Astrocyte (in vitro differentiated cells and primary cell): ENCODE data around the gene SRCIN1. TPM values are rescaled to one million over a fixed set of nuclear protein-coding genes. Genes with fewer than 3 reads are reported as not detected.

ENCODE experiments used
- DNase-seq: peaks from one replicate; pipeline ENCODE4 v3.0.0-alpha.2; 2010; ENCODE audit warnings: low read depth
- FAIRE-seq: peaks from 2 replicates; lab custom pipeline; 2011; peaks lifted over from hg19 to GRCh38; lab: Jason Lieb, UNC
- H2AFZ ChIP-seq: 2 replicates; pipeline ENCODE4 v1.6.0; 2012; ENCODE audit warnings: low read depth, low read length, inconsistent platforms
- H3K27ac ChIP-seq: 2 replicates; pipeline ENCODE4 v1.5.1; 2011; ENCODE audit warnings: low read depth, low read length, inconsistent platforms
- H3K27me3 ChIP-seq: 2 replicates; pipeline ENCODE4 v1.6.0; 2011; ENCODE audit warnings: low read length, inconsistent platforms; ENCODE audit not compliant: insufficient read depth
- H3K36me3 ChIP-seq: 2 replicates; pipeline ENCODE4 v1.5.1; 2011; ENCODE audit warnings: low read length, inconsistent platforms; ENCODE audit not compliant: insufficient read depth
- H3K4me1 ChIP-seq: 2 replicates; pipeline ENCODE4 v1.5.1; 2011; ENCODE audit warnings: low read length, inconsistent platforms; ENCODE audit not compliant: insufficient read depth
- H3K4me2 ChIP-seq: 2 replicates; pipeline ENCODE4 v1.6.0; 2012; ENCODE audit warnings: low read length, inconsistent platforms
- H3K4me3 ChIP-seq: 2 replicates; pipeline ENCODE4 v1.5.1; 2011; ENCODE audit warnings: low read depth, mild to moderate bottlenecking, low read length, inconsistent platforms; ENCODE audit not compliant: insufficient read depth
- H3K79me2 ChIP-seq: 2 replicates; pipeline ENCODE4 v1.6.0; 2012; ENCODE audit warnings: mild to moderate bottlenecking, low read length, inconsistent platforms; ENCODE audit not compliant: insufficient read depth
- H3K9ac ChIP-seq: 2 replicates; pipeline ENCODE4 v1.6.0; 2012; ENCODE audit warnings: mild to moderate bottlenecking, low read length, inconsistent platforms
- H3K9me3 ChIP-seq: 2 replicates; pipeline ENCODE4 v1.5.1; 2012; ENCODE audit warnings: low read depth, mild to moderate bottlenecking, low read length, inconsistent platforms; ENCODE audit not compliant: insufficient read depth
- H4K20me1 ChIP-seq: 2 replicates; pipeline ENCODE4 v1.6.0; 2012; ENCODE audit warnings: low read length, inconsistent platforms; ENCODE audit not compliant: insufficient read depth
- H3K27ac Mint-ChIP-seq: one replicate; pipeline ENCODE4 v1.8.0; 2021; ENCODE audit warnings: mild to moderate bottlenecking, mixed read lengths; ENCODE audit not compliant: unreplicated experiment
- H3K27me3 Mint-ChIP-seq: one replicate; pipeline ENCODE4 v1.8.0; 2021; ENCODE audit warnings: low read depth, mixed read lengths; ENCODE audit not compliant: unreplicated experiment
- H3K36me3 Mint-ChIP-seq: one replicate; pipeline ENCODE4 v1.8.0; 2021; ENCODE audit warnings: low read depth, mixed read lengths; ENCODE audit not compliant: unreplicated experiment
- H3K4me1 Mint-ChIP-seq: one replicate; pipeline ENCODE4 v1.8.0; 2021; ENCODE audit warnings: low read depth, mixed read lengths; ENCODE audit not compliant: unreplicated experiment
- H3K4me3 Mint-ChIP-seq: one replicate; pipeline ENCODE4 v1.8.0; 2021; ENCODE audit warnings: mild to moderate bottlenecking, moderate library complexity, mixed read lengths; ENCODE audit not compliant: unreplicated experiment
- H3K9me3 Mint-ChIP-seq: one replicate; pipeline ENCODE4 v1.8.0; 2021; ENCODE audit warnings: mild to moderate bottlenecking, mixed read lengths; ENCODE audit not compliant: unreplicated experiment
- EZH2 ChIP-seq: IDR thresholded peaks from 2 replicates; pipeline ENCODE4 v1.6.1; 2012; ENCODE audit warnings: mild to moderate bottlenecking, low read length, inconsistent platforms; ENCODE audit not compliant: insufficient read depth
- total RNA-seq: library from RNA; stranded (reverse); gene quantifications from 2 replicates; pipeline ENCODE4 v1.2.1, GENCODE V29; 2021
- TF ChIP-seq, protein P1 (sequence below): IDR thresholded peaks from 2 replicates; pipeline ENCODE4 v1.5.1; 2011; ENCODE audit warnings: low read depth, mild to moderate bottlenecking, inconsistent platforms, low read length, moderate library complexity; ENCODE audit not compliant: insufficient read depth

Gene SRCIN1
- total RNA-seq, 1 donor from 2014 or later, result 1.5 TPM

DNA sequence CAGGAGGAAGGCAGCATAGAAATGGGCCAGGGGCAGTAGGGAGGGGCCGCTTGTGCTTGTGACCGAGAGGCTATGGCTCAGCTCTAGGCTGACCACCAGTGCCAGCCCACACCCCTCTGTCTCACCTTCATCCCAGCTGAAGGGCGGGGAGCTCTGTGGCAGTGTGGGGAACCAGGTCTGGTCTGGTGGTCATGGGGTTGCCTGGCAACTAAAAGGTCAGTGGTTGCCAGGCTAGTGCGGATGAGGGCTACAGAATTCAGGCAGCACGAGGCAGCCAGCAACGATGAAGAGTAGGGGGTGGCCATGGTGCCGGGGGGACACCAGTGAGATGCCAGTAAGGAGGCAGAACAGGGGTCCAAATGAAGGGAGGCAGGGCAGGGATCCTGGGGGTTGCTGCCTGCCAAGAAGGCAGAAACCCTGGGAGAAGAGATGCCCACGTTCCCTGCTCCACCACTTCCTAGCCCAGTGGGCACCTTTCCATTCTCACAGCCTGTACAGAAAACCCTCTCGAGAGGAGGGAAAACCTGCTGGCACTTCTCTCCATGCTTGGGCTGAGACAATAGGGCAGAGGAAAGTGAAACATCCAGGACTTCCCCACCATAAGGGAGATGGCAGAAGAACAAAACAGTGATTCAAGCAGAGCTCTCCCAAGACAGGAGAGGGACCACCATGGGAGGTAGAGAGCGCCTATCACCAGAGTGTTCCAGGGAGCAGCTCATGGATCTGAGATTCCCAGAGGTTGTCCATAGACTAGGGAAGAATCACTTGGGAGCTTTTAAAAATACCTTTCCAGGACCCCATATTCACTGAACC, 39.7 kb downstream of the SRCIN1 start:
- H2AFZ ChIP-seq, result no peak overlapping the region
- H3K27me3 ChIP-seq, result peaks cover 60% of the 10 kb centered on the region
- TF ChIP-seq EZH2, result no peak
- TF ChIP-seq, protein P1, sequence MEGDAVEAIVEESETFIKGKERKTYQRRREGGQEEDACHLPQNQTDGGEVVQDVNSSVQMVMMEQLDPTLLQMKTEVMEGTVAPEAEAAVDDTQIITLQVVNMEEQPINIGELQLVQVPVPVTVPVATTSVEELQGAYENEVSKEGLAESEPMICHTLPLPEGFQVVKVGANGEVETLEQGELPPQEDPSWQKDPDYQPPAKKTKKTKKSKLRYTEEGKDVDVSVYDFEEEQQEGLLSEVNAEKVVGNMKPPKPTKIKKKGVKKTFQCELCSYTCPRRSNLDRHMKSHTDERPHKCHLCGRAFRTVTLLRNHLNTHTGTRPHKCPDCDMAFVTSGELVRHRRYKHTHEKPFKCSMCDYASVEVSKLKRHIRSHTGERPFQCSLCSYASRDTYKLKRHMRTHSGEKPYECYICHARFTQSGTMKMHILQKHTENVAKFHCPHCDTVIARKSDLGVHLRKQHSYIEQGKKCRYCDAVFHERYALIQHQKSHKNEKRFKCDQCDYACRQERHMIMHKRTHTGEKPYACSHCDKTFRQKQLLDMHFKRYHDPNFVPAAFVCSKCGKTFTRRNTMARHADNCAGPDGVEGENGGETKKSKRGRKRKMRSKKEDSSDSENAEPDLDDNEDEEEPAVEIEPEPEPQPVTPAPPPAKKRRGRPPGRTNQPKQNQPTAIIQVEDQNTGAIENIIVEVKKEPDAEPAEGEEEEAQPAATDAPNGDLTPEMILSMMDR, result no peak
- no peak overlapping the region for H3K9ac ChIP-seq
- peaks cover 2% of the 10 kb centered on the region for H3K4me1 Mint-ChIP-seq
- no peaks in the 10 kb centered on the region for H3K79me2 ChIP-seq
- no peak overlapping the region for H3K4me3 ChIP-seq
- no peaks in the 10 kb centered on the region for H3K36me3 ChIP-seq
- no peak overlapping the region for H3K4me2 ChIP-seq
- no peak overlapping the region for H3K4me3 Mint-ChIP-seq
- H3K27me3 Mint-ChIP-seq, result peaks cover 86% of the 10 kb centered on the region
- DNase-seq (no peak), FAIRE-seq (no peak)
- no peaks in the 10 kb centered on the region for H3K9me3 ChIP-seq
- no peak overlapping the region for H3K27ac ChIP-seq
- H3K4me1 ChIP-seq, result no peaks in the 10 kb centered on the region
- H4K20me1 ChIP-seq, result peaks cover 3% of the 10 kb centered on the region
- H3K36me3 Mint-ChIP-seq, result peaks cover 4% of the 10 kb centered on the region
- no peaks in the 10 kb centered on the region for H3K9me3 Mint-ChIP-seq
- H3K27ac Mint-ChIP-seq, result no peak overlapping the region

DNA sequence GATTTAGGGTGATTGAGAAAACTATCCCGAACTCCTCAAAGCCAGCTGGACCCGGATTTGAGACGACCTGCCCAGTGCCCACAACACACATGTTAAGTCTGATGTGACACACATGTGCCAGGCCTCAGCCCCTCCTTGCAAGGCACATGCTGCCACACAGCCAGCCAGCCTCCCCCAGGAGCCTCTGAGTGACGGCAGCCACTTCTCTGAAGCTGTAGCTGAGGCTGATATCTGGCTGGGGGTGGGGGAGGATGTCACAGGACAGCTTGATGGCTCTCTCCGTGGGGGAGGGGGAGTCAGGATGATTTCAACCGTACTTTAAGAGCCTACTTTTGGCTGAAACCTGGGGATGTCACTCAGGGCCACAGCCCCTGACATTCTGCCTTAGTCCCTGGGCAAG, 40.9 kb downstream of the SRCIN1 start:
- peaks cover 3% of the 10 kb centered on the region for H4K20me1 ChIP-seq
- H3K36me3 ChIP-seq, result no peaks in the 10 kb centered on the region
- Mint-ChIP-seq H3K36me3 (peaks cover 4% of the 10 kb centered on the region), H3K27ac (no peak overlapping the region), H3K4me1 (peaks cover 2% of the 10 kb centered on the region), H3K27me3 (peaks cover 84% of the 10 kb centered on the region), H3K4me3 (no peak overlapping the region), H3K9me3 (no peaks in the 10 kb centered on the region)
- no peak overlapping the region for H3K9ac ChIP-seq
- H3K27me3 ChIP-seq, result peaks cover 67% of the 10 kb centered on the region
- DNase-seq (no peak), FAIRE-seq (no peak)
- TF ChIP-seq EZH2, result no peak
- TF ChIP-seq, protein P1, result no peak
- no peaks in the 10 kb centered on the region for H3K79me2 ChIP-seq
- H3K4me2 ChIP-seq, result no peak overlapping the region
- H2AFZ ChIP-seq, result no peak overlapping the region
- no peak overlapping the region for H3K4me3 ChIP-seq
- H3K9me3 ChIP-seq, result no peaks in the 10 kb centered on the region
- no peaks in the 10 kb centered on the region for H3K4me1 ChIP-seq
- H3K27ac ChIP-seq, result no peak overlapping the region

DNA sequence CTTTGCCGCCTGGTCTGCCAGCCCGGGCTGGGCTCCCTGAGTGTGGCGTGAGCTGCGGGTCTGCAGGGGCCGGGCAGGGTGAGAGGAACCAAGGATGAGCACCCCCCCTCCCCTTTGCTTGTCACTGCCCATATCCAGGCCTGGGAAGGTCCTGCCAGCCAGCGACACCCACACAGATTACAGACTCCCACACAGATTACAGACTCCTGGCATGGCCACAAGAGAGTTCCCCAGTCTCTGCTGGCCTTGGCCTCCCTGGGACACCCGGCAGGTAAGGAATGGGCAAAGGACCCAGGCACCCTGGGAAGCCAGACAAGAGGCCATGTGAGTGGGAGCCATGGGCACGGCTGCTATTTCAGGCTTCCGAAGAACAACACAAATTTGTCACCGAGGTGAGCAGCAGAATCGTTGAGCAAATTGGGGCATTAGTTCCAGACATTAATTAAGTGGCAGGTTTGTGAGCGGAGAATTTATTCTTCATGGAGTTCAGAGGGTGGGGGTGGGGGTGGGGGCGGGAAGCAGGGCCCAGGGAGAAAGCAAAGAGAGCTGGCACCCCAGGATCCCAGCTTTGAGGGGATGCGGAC, 41.4 kb downstream of the SRCIN1 start:
- peaks cover 2% of the 10 kb centered on the region for H3K4me1 Mint-ChIP-seq
- no peak for DNase-seq
- TF ChIP-seq, protein P1, result no peak
- no peak for TF ChIP-seq EZH2
- Histone ChIP-seq H3K36me3 (no peaks in the 10 kb centered on the region), H3K9me3 (no peaks in the 10 kb centered on the region), H2AFZ (no peak overlapping the region), H4K20me1 (peaks cover 3% of the 10 kb centered on the region), H3K9ac (no peak overlapping the region), H3K27me3 (peaks cover 67% of the 10 kb centered on the region), H3K27ac (no peak overlapping the region), H3K4me1 (peaks cover under 1% of the 10 kb centered on the region), H3K4me2 (no peak overlapping the region), H3K79me2 (no peaks in the 10 kb centered on the region), H3K4me3 (no peak overlapping the region)
- no peaks in the 10 kb centered on the region for H3K9me3 Mint-ChIP-seq
- peaks cover 4% of the 10 kb centered on the region for H3K36me3 Mint-ChIP-seq
- no peak overlapping the region for H3K4me3 Mint-ChIP-seq
- H3K27me3 Mint-ChIP-seq, result peaks cover 81% of the 10 kb centered on the region
- FAIRE-seq, result no peak
- no peak overlapping the region for H3K27ac Mint-ChIP-seq
